CD14-positive monocyte (primary cell): Measurements from ENCODE around the gene MX2. TPM values are rescaled to one million over a fixed set of nuclear protein-coding genes. Genes with fewer than 3 reads are reported as not detected.

ENCODE experiments used
- DNase-seq, 3 donors: peaks; one replicate each; pipeline ENCODE4 v3.0.0-alpha.2; 2011 to 2022
- H2AFZ ChIP-seq: 2 replicates; pipeline ENCODE4 v1.6.0; 2012; ENCODE audit warnings: mild to moderate bottlenecking, low read depth, low read length, inconsistent platforms; ENCODE audit not compliant: insufficient read depth, poor library complexity, severe bottlenecking
- H3K27ac ChIP-seq, 2 donors: 1 replicate in 1 of 2; 2 replicates in 1 of 2; pipeline ENCODE4 v1.5.1; 2012 to 2013; ENCODE audit warnings: low read length in 2 of 2, control low read depth in 1 of 2, inconsistent platforms in 1 of 2, low read depth in 1 of 2, mild to moderate bottlenecking in 1 of 2
- H3K27me3 ChIP-seq, 2 donors: one replicate each; pipeline versions ENCODE4 v1.6.0 to v1.6.1; 2011 to 2013; ENCODE audit warnings: low read length in 2 of 2; ENCODE audit not compliant: control insufficient read depth in 2 of 2, insufficient read depth in 2 of 2
- H3K36me3 ChIP-seq, 2 donors: replicated peaks in 1 of 2; 1 replicate in 1 of 2; 2 replicates in 1 of 2; pipeline versions ENCODE4 v1.5.1 to v1.6.1; 2012 to 2013; ENCODE audit warnings: low read length in 2 of 2, control low read depth in 1 of 2, inconsistent platforms in 1 of 2, mild to moderate bottlenecking in 1 of 2; ENCODE audit not compliant: insufficient read depth in 2 of 2, control insufficient read depth in 1 of 2
- H3K4me1 ChIP-seq, 2 donors: 1 replicate in 1 of 2; 2 replicates in 1 of 2; pipeline versions ENCODE4 v1.5.1 to v1.6.1; 2012 to 2013; ENCODE audit warnings: low read length in 2 of 2, control low read depth in 1 of 2, inconsistent platforms in 1 of 2, mild to moderate bottlenecking in 1 of 2, moderate library complexity in 1 of 2; ENCODE audit not compliant: insufficient read depth in 2 of 2, control insufficient read depth in 1 of 2
- H3K4me2 ChIP-seq: replicated peaks from 2 replicates; pipeline ENCODE3; 2012; ENCODE audit warnings: low read length, moderate library complexity, mild to moderate bottlenecking; ENCODE audit not compliant: poor library complexity, severe bottlenecking; ENCODE audit errors: extremely low read depth
- H3K4me3 ChIP-seq, 3 experiments: fragments of 200-600 bp in 1 of 3; sonication (generic) in 1 of 3; replicated peaks in 1 of 3; 1 replicate in 2 of 3; 2 replicates in 1 of 3; pipeline ENCODE4 v1.5.1; 2011 to 2013; ENCODE audit warnings: low read length in 3 of 3, mild to moderate bottlenecking in 3 of 3, control low read depth in 2 of 3, low read depth in 2 of 3, inconsistent platforms in 1 of 3, moderate library complexity in 1 of 3
- H3K79me2 ChIP-seq: 2 replicates; pipeline ENCODE4 v1.6.0; 2012; ENCODE audit warnings: mild to moderate bottlenecking, control low read depth, inconsistent platforms, low read length, moderate library complexity; ENCODE audit not compliant: insufficient read depth
- H3K9ac ChIP-seq: 2 replicates; pipeline ENCODE4 v1.6.0; 2017; ENCODE audit warnings: low read length, mild to moderate bottlenecking; ENCODE audit not compliant: insufficient read depth, poor library complexity, severe bottlenecking
- H3K9me3 ChIP-seq, 2 donors: replicated peaks in 1 of 2; 1 replicate in 1 of 2; 2 replicates in 1 of 2; pipeline versions ENCODE4 v1.5.1 to v1.6.1; 2012 to 2013; ENCODE audit warnings: low read length in 2 of 2, control low read depth in 1 of 2; ENCODE audit not compliant: control insufficient read depth in 1 of 2, insufficient read depth in 1 of 2
- H4K20me1 ChIP-seq: 2 replicates; pipeline ENCODE4 v1.6.0; 2012; ENCODE audit warnings: mild to moderate bottlenecking, low read length, control low read depth, moderate library complexity; ENCODE audit not compliant: insufficient read depth
- H3K27ac Mint-ChIP-seq, 7 donors: one replicate each; pipeline ENCODE4 v1.8.0; 2020; ENCODE audit warnings: mild to moderate bottlenecking in 7 of 7, mixed read lengths in 7 of 7, moderate library complexity in 6 of 7, inconsistent platforms in 2 of 7
- H3K27me3 Mint-ChIP-seq, 3 donors: one replicate each; pipeline ENCODE4 v1.8.0; 2021 to 2022; ENCODE audit warnings: low read depth in 3 of 3, mild to moderate bottlenecking in 3 of 3, mixed read lengths in 3 of 3, moderate library complexity in 3 of 3, inconsistent platforms in 1 of 3
- H3K36me3 Mint-ChIP-seq, 2 donors: one replicate each; pipeline ENCODE4 v1.8.0; 2020; ENCODE audit warnings: mixed read lengths in 2 of 2, inconsistent platforms in 1 of 2, mild to moderate bottlenecking in 1 of 2
- H3K4me1 Mint-ChIP-seq: one replicate; pipeline ENCODE4 v1.8.0; 2020; ENCODE audit warnings: mild to moderate bottlenecking, mixed read lengths
- H3K4me3 Mint-ChIP-seq, 2 donors: one replicate each; pipeline ENCODE4 v1.8.0; 2020; ENCODE audit warnings: mild to moderate bottlenecking in 2 of 2, mixed read lengths in 2 of 2, moderate library complexity in 1 of 2
- H3K9me3 Mint-ChIP-seq, 7 donors: one replicate each; pipeline ENCODE4 v1.8.0; 2020 to 2022; ENCODE audit warnings: mixed read lengths in 7 of 7, mild to moderate bottlenecking in 6 of 7, moderate library complexity in 6 of 7, inconsistent platforms in 2 of 7
- CTCF ChIP-seq: fragments of 200-600 bp; IDR thresholded peaks from one replicate; pipeline ENCODE4 v1.8.0; 2022; ENCODE audit warnings: antibody characterized with exemption, mild to moderate bottlenecking
- WGBS: methylation state at CpG from one replicate; pipeline ENCODE4 v1.1.5; 2013; ENCODE audit warnings: missing lambda C conversion rate; ENCODE audit not compliant: insufficient coverage; 5-methylcytosine and 5-hydroxymethylcytosine counted together
- intact Hi-C, 2 donors: fragments of 100-400 bp; cut with micrococcal nuclease; formaldehyde crosslinking; loops; one replicate each; pipeline versions ENCODE4 v1.15.0 to v1.15.1; 2023
- polyA plus RNA-seq, 3 donors: library from polyadenylated mRNA; depleted of rRNA in 1 of 3; unstranded in 2 of 3; stranded (reverse) in 1 of 3; fragments of 300-500 nt in 2 of 3; fragments of >200 nt in 1 of 3; fragmentation: Illumina TruSeq in 2 of 3; gene quantifications; 1 replicate in 2 of 3; 2 replicates in 1 of 3; pipeline ENCODE4 v1.2.3, GENCODE V29; 2012 to 2021

The MX2 gene
- polyA plus RNA-seq, 3 donors = 43.1 to 79.4 (median 50.3) TPM

GRCh38 chr21:41370840-41371684, 9.2 kb downstream of the MX2 start:
- H3K9ac ChIP-seq = no peak overlapping the region
- no peaks in the 10 kb centered on the region for H3K9me3 Mint-ChIP-seq

GRCh38 chr21:41371685-41372030, 9.8 kb downstream of the MX2 start:
- Histone ChIP-seq H3K9ac (no peak overlapping the region), H3K27ac (no peak overlapping the region), H3K9me3 (no peaks in the 10 kb centered on the region), H3K4me1 (peaks cover 35 to 36% of the 10 kb centered on the region in 2 donors), H3K4me2 (no peak overlapping the region), H4K20me1 (peaks cover 62% of the 10 kb centered on the region), H3K4me3 (no peak overlapping the region), H3K36me3 (peaks cover 21 to 55% of the 10 kb centered on the region in 2 donors), H3K27me3 (no peaks in the 10 kb centered on the region), H2AFZ (no peak overlapping the region), H3K79me2 (peaks cover 51% of the 10 kb centered on the region)
- no peak for TF ChIP-seq CTCF
- Mint-ChIP-seq H3K9me3 (no peaks in the 10 kb centered on the region), H3K4me3 (no peak overlapping the region), H3K36me3 (peaks cover 63 to 68% of the 10 kb centered on the region in 2 donors), H3K4me1 (peaks cover 50% of the 10 kb centered on the region), H3K27me3 (peaks cover 0 to 7% (median 2%) of the 10 kb centered on the region in 3 donors), H3K27ac (peak overlapping the region in 1 of 7 donors; percentile 59)
- no peak for DNase-seq
- 100% methylated on average over 6 of the region's 7 CpGs for WGBS
- intact Hi-C loops = no loop called here

More at GRCh38 chr21:41370840-41371684, 9.2 kb downstream of the MX2 start:
- H3K4me1 ChIP-seq = peaks cover 41 to 42% of the 10 kb centered on the region in 2 donors
- H3K27me3 Mint-ChIP-seq = peaks cover 0 to 7% (median 2%) of the 10 kb centered on the region in 3 donors
- H3K36me3 ChIP-seq = peaks cover 15 to 50% of the 10 kb centered on the region in 2 donors
- peak overlapping the region in 1 of 3 experiments; percentile 76 for H3K4me3 ChIP-seq
- H3K36me3 Mint-ChIP-seq = peaks cover 57 to 62% of the 10 kb centered on the region in 2 donors
- no peaks in the 10 kb centered on the region for H3K27me3 ChIP-seq
- H3K4me1 Mint-ChIP-seq = peaks cover 56% of the 10 kb centered on the region
- intact Hi-C loops = no loop called here
- no peak for DNase-seq
- H3K27ac Mint-ChIP-seq = peak overlapping the region; percentile 1 to 100 (median 77)
- peaks cover 58% of the 10 kb centered on the region for H4K20me1 ChIP-seq
- no peak for TF ChIP-seq CTCF
- H3K79me2 ChIP-seq = peaks cover 56% of the 10 kb centered on the region
- H2AFZ ChIP-seq = no peak overlapping the region
- H3K9me3 ChIP-seq = no peaks in the 10 kb centered on the region
- WGBS = 75% methylated on average over 9 of the region's 12 CpGs
- no peak overlapping the region for H3K4me2 ChIP-seq
- H3K4me3 Mint-ChIP-seq = peak overlapping the region in 1 of 2 donors; percentile 92
- no peak overlapping the region for H3K27ac ChIP-seq
